ENCODE measurements around the gene WHRN.

- no peak for TF ChIP-seq CTCF (IDR thresholded peaks at IDR 0.05; ENCODE audit: poor library complexity, severe bottlenecking)
- TF ChIP-seq POLR2AphosphoS5 (IDR thresholded peaks at IDR 0.05), result no peak
- no peak for TF ChIP-seq EZH2 (IDR thresholded peaks at IDR 0.05; ENCODE audit: borderline replicate concordance, insufficient read depth, low read length, poor library complexity, severe bottlenecking)
- TF ChIP-seq EP300 (conservative IDR thresholded peaks at IDR 0.05; ENCODE audit: poor library complexity, severe bottlenecking), result no peak
- TF ChIP-seq MXI1 (conservative IDR thresholded peaks at IDR 0.05; ENCODE audit: poor library complexity, severe bottlenecking), result no peak
These were observed 120.9 kb downstream of the WHRN start for GRCh38 chr9:114384341-114384740.

Measured in neural cell (in vitro differentiated cells).